Fibroblast of lung (primary cell): ENCODE data around the gene UBE2E3. TPM values are rescaled to one million over a fixed set of nuclear protein-coding genes. Genes with fewer than 3 reads are reported as not detected.
A peak's percentile ranks its signal among the peaks of the same experiment; 100 is the strongest.

Experiments
- DNase-seq, 2 donors: peaks; one replicate each; pipeline versions ENCODE4 v3.0.0 to v3.0.0-alpha.2; 2010; ENCODE audit warnings: low read depth in 2 of 2
- H2AFZ ChIP-seq: 2 replicates; pipeline ENCODE4 v1.5.1; 2012; ENCODE audit warnings: low read length, control low read depth, inconsistent platforms
- H3K27ac ChIP-seq: 2 replicates; pipeline ENCODE4 v1.5.1; 2011; ENCODE audit warnings: low read length, control low read depth; ENCODE audit not compliant: insufficient read depth
- H3K27me3 ChIP-seq: 2 replicates; pipeline ENCODE4 v1.5.1; 2011; ENCODE audit warnings: mild to moderate bottlenecking, low read length; ENCODE audit not compliant: control insufficient read depth, insufficient read depth
- H3K36me3 ChIP-seq: 2 replicates; pipeline ENCODE4 v1.5.1; 2011; ENCODE audit warnings: low read length; ENCODE audit not compliant: control insufficient read depth, insufficient read depth
- H3K4me1 ChIP-seq: 2 replicates; pipeline ENCODE4 v1.5.1; 2011; ENCODE audit warnings: low read length; ENCODE audit not compliant: control insufficient read depth, insufficient read depth; ENCODE audit errors: extremely low read depth
- H3K4me2 ChIP-seq: 2 replicates; pipeline ENCODE4 v1.5.1; 2011; ENCODE audit warnings: low read length, control low read depth; ENCODE audit not compliant: insufficient read depth; ENCODE audit errors: extremely low read depth
- H3K4me3 ChIP-seq, 4 experiments: fragments of 200-600 bp in 1 of 4; sonication (generic) in 1 of 4; replicated peaks in 1 of 4; 2 replicates each; pipeline ENCODE4 v1.5.1; 2011 to 2016; ENCODE audit warnings: low read length in 4 of 4, low read depth in 3 of 4, mild to moderate bottlenecking in 3 of 4, control low read depth in 2 of 4, inconsistent platforms in 1 of 4, mixed read lengths in 1 of 4; ENCODE audit not compliant: insufficient read depth in 1 of 4; ENCODE audit errors: control extremely low read depth in 1 of 4
- H3K79me2 ChIP-seq: 2 replicates; pipeline ENCODE4 v1.5.1; 2012; ENCODE audit warnings: mild to moderate bottlenecking, low read length, inconsistent platforms; ENCODE audit not compliant: control insufficient read depth, insufficient read depth
- H3K9ac ChIP-seq: 2 replicates; pipeline ENCODE4 v1.5.1; 2011; ENCODE audit warnings: mild to moderate bottlenecking, low read length, control low read depth; ENCODE audit not compliant: insufficient read depth
- H3K9me3 ChIP-seq: 2 replicates; pipeline ENCODE4 v1.5.1; 2012; ENCODE audit warnings: low read depth, low read length; ENCODE audit not compliant: control insufficient read depth, insufficient read depth
- H4K20me1 ChIP-seq: 2 replicates; pipeline ENCODE4 v1.5.1; 2011; ENCODE audit warnings: low read length; ENCODE audit not compliant: control insufficient read depth, insufficient read depth; ENCODE audit errors: extremely low read depth
- EZH2 ChIP-seq: IDR thresholded peaks from 2 replicates; pipeline ENCODE4 v1.5.1; 2012; ENCODE audit warnings: low read length, control low read depth, mild to moderate bottlenecking; ENCODE audit errors: missing control alignments
- polyA minus RNA-seq: library from RNA; depleted of rRNA, polyadenylated mRNA; stranded (reverse); fragments of >200 nt; gene quantifications from 2 replicates; pipeline ENCODE4 v1.2.3, GENCODE V29; 2011; ENCODE audit warnings: low replicate concordance
- polyA plus RNA-seq, 2 donors: library from polyadenylated mRNA; depleted of rRNA in 1 of 2; stranded (reverse) in 1 of 2; unstranded in 1 of 2; fragments of >200 nt; gene quantifications; 2 replicates each; pipeline ENCODE4 v1.2.1, GENCODE V29; 2011 to 2012; ENCODE audit warnings: missing spikeins in 1 of 2
- total RNA-seq: library from RNA; depleted of rRNA; stranded (reverse); fragments of >200 nt; gene quantifications from 2 replicates; pipeline ENCODE4 v1.2.1, GENCODE V29; 2014
- TF ChIP-seq, protein P1 (sequence below), 2 donors: IDR thresholded peaks in 1 of 2; conservative IDR thresholded peaks in 1 of 2; 1 replicate in 1 of 2; 2 replicates in 1 of 2; pipeline ENCODE4 v1.5.1; 2011 to 2012; ENCODE audit warnings: low read length in 2 of 2, control low read depth in 1 of 2, inconsistent platforms in 1 of 2, low read depth in 1 of 2, mild to moderate bottlenecking in 1 of 2

Gene UBE2E3
- 43.1 and 57.5 TPM in 2 replicates for total RNA-seq
- 138 TPM in 2 replicates for polyA plus RNA-seq
- polyA plus RNA-seq (2012): 96.8 and 128 TPM in 2 replicates
- 27.4 and 56.4 TPM in 2 replicates for polyA minus RNA-seq

GRCh38 chr2:180980106-180980942 is at the start of gene UBE2E3:
Gene UBE2E3, plus strand, starts transcription at chr2:180980605. Its CDS starts 1,438 bp downstream, at chr2:180982043.
- peaks cover 40% of the 10 kb centered on the region for H3K79me2 ChIP-seq

GRCh38 chr2:180931841-180932240 is 48.6 kb upstream of the UBE2E3 start:
- no peak for DNase-seq
- Histone ChIP-seq H4K20me1 (no peaks in the 10 kb centered on the region), H3K4me1 (no peaks in the 10 kb centered on the region), H3K27ac (no peak overlapping the region), H2AFZ (no peak overlapping the region), H3K4me2 (no peak overlapping the region), H3K4me3 (no peak overlapping the region), H3K9ac (no peak overlapping the region), H3K9me3 (no peaks in the 10 kb centered on the region), H3K27me3 (no peaks in the 10 kb centered on the region), H3K36me3 (no peaks in the 10 kb centered on the region), H3K79me2 (no peaks in the 10 kb centered on the region)
- no peak for TF ChIP-seq EZH2
- TF ChIP-seq, protein P1, sequence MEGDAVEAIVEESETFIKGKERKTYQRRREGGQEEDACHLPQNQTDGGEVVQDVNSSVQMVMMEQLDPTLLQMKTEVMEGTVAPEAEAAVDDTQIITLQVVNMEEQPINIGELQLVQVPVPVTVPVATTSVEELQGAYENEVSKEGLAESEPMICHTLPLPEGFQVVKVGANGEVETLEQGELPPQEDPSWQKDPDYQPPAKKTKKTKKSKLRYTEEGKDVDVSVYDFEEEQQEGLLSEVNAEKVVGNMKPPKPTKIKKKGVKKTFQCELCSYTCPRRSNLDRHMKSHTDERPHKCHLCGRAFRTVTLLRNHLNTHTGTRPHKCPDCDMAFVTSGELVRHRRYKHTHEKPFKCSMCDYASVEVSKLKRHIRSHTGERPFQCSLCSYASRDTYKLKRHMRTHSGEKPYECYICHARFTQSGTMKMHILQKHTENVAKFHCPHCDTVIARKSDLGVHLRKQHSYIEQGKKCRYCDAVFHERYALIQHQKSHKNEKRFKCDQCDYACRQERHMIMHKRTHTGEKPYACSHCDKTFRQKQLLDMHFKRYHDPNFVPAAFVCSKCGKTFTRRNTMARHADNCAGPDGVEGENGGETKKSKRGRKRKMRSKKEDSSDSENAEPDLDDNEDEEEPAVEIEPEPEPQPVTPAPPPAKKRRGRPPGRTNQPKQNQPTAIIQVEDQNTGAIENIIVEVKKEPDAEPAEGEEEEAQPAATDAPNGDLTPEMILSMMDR (conservative IDR thresholded peaks at IDR 0.05 in 1 of 2, IDR thresholded peaks at IDR 0.05 in 1 of 2; ENCODE audit: low read depth in 1 of 2, low read length in 2 of 2): no peak

More at GRCh38 chr2:180980106-180980942, at the start of gene UBE2E3:
- Histone ChIP-seq H4K20me1 (no peaks in the 10 kb centered on the region), H3K4me1 (peaks cover 16% of the 10 kb centered on the region), H3K27me3 (no peaks in the 10 kb centered on the region), H3K9ac (peak within 1 kb of the TSS; percentile 73), H3K4me2 (peak within 1 kb of the TSS; percentile 95), H2AFZ (peak within 1 kb of the TSS; percentile 77), H3K36me3 (no peaks in the 10 kb centered on the region), H3K27ac (peak within 1 kb of the TSS; percentile 84), H3K4me3 (peak within 1 kb of the TSS; percentile 74 to 99 (median 85)), H3K9me3 (no peaks in the 10 kb centered on the region)
- TF ChIP-seq, protein P1 (conservative IDR thresholded peaks at IDR 0.05 in 1 of 2, IDR thresholded peaks at IDR 0.05 in 1 of 2; ENCODE audit: low read depth in 1 of 2, low read length in 2 of 2): peak; percentile 61 to 65
- no peak for TF ChIP-seq EZH2
- DNase-seq: peak; percentile 72 to 84

DNA sequence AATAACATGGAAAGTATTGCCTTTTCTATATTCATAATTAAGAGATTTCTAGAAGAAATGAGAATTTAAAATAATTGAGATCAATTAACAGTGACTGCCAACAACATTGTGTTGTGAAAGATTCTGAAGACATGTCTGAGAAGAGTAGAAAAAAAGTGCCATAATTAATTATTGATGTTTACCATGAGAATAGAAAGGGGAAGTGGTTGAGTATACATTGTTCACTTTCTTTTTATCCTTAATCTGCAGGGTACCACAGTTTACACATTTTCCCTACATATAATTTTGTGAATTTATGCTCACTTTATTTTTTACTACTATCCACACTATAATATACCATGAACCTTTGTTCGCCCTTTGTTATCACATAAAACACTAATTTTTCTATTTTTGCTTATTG is 47.1 kb upstream of the UBE2E3 start:
- no peak for DNase-seq
- Histone ChIP-seq H3K36me3 (no peaks in the 10 kb centered on the region), H3K4me1 (no peaks in the 10 kb centered on the region), H3K27ac (no peak overlapping the region), H3K9ac (no peak overlapping the region), H2AFZ (no peak overlapping the region), H3K79me2 (no peaks in the 10 kb centered on the region), H3K4me2 (no peak overlapping the region), H3K4me3 (no peak overlapping the region), H3K9me3 (no peaks in the 10 kb centered on the region), H4K20me1 (no peaks in the 10 kb centered on the region), H3K27me3 (no peaks in the 10 kb centered on the region)
- TF ChIP-seq, protein P1 (conservative IDR thresholded peaks at IDR 0.05 in 1 of 2, IDR thresholded peaks at IDR 0.05 in 1 of 2; ENCODE audit: low read depth in 1 of 2, low read length in 2 of 2): no peak
- no peak for TF ChIP-seq EZH2
